ENCODE data around the gene EPHA3.

DNA sequence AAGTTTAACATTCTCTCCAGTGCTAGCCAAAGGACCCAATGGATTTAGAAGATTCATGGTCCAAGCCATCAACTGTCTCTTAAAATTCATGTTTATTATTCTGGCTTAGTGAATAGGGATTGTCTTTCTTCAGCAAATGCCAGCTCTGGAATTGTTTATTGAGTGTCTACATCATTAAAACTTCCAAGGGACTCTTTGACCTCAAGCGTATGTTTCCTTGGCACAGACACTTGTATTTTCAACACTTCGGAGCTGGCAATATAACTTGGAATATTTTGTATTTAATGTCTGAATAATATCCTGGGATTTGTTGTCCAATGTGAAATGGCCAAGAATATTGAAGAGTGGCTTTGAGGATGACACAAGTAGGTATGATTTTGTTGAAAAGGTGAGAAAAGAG, 204.2 kb downstream of the EPHA3 start:
- TF ChIP-seq, protein P1, sequence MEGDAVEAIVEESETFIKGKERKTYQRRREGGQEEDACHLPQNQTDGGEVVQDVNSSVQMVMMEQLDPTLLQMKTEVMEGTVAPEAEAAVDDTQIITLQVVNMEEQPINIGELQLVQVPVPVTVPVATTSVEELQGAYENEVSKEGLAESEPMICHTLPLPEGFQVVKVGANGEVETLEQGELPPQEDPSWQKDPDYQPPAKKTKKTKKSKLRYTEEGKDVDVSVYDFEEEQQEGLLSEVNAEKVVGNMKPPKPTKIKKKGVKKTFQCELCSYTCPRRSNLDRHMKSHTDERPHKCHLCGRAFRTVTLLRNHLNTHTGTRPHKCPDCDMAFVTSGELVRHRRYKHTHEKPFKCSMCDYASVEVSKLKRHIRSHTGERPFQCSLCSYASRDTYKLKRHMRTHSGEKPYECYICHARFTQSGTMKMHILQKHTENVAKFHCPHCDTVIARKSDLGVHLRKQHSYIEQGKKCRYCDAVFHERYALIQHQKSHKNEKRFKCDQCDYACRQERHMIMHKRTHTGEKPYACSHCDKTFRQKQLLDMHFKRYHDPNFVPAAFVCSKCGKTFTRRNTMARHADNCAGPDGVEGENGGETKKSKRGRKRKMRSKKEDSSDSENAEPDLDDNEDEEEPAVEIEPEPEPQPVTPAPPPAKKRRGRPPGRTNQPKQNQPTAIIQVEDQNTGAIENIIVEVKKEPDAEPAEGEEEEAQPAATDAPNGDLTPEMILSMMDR (IDR thresholded peaks at IDR 0.05), result no peak
- no peak for TF ChIP-seq POLR2A (IDR thresholded peaks at IDR 0.05)
